HepG2 (cell line): ENCODE results near the gene ZFP37. TPM values are rescaled to one million over a fixed set of nuclear protein-coding genes. Genes with fewer than 3 reads are reported as not detected.

Source experiments
- ARHGAP35 ChIP-seq: sonication (generic); formaldehyde crosslinking; IDR thresholded peaks from 2 replicates; pipeline ENCODE4 v1.9.0; 2022; ENCODE audit warnings: mild to moderate bottlenecking, inconsistent platforms, moderate library complexity, missing genetic modification reagents, borderline replicate concordance
- ATM ChIP-seq: fragments of 450-650 bp; IDR thresholded peaks from 2 replicates; pipeline ENCODE4 v1.7.1; 2017; ENCODE audit warnings: mild to moderate bottlenecking, borderline replicate concordance
- KLF6 ChIP-seq: IDR thresholded peaks from 2 replicates; pipeline ENCODE4 v1.8.0; 2016; ENCODE audit warnings: missing biosample characterization, missing genetic modification reagents
- MAFG ChIP-seq: sonication (generic); formaldehyde crosslinking; IDR thresholded peaks from 2 replicates; pipeline ENCODE4 v1.5.1; 2020; ENCODE audit warnings: mild to moderate bottlenecking, missing genetic modification reagents
- SSRP1 ChIP-seq: IDR thresholded peaks from 2 replicates; pipeline ENCODE4 v1.6.1; 2016; ENCODE audit warnings: control low read depth
- TBX2 ChIP-seq: sonication (generic); formaldehyde crosslinking; IDR thresholded peaks from 2 replicates; pipeline ENCODE4 v1.5.0; 2020; ENCODE audit warnings: missing genetic modification reagents, mild to moderate bottlenecking, borderline replicate concordance
- ZBTB7A ChIP-seq: sonication (generic); formaldehyde crosslinking; IDR thresholded peaks from 2 replicates; pipeline ENCODE4 v1.8.0; 2022; ENCODE audit warnings: mild to moderate bottlenecking, missing genetic modification reagents
- ZNF143 ChIP-seq: sonication (generic); formaldehyde crosslinking; IDR thresholded peaks from 2 replicates; pipeline ENCODE4 v1.4.0; 2020; ENCODE audit warnings: missing genetic modification reagents
- ZNF234 ChIP-seq: sonication (generic); formaldehyde crosslinking; conservative IDR thresholded peaks from 2 replicates; pipeline ENCODE4 v1.5.1; 2020; ENCODE audit warnings: mild to moderate bottlenecking, missing genetic modification reagents
- ZNF333 ChIP-seq: sonication (generic); formaldehyde crosslinking; IDR thresholded peaks from 2 replicates; pipeline ENCODE4 v1.4.0; 2020; ENCODE audit warnings: mild to moderate bottlenecking, missing genetic modification reagents, borderline replicate concordance
- polyA plus RNA-seq, 8 experiments: library from polyadenylated mRNA; depleted of rRNA in 3 of 8; stranded (reverse) in 7 of 8; unstranded in 1 of 8; fragments of >200 nt; fragmentation: Illumina TruSeq in 4 of 8; extraction: Trizol in 4 of 8; gene quantifications; 2 replicates each; pipeline versions ENCODE4 v1.2.1 to v1.2.3, GENCODE V29; 2011 to 2016; ENCODE audit warnings: low read depth in 4 of 8, missing spikeins in 1 of 8, mixed read lengths in 1 of 8; ENCODE audit not compliant: insufficient read depth in 1 of 8
- total RNA-seq, 5 experiments: library from RNA; depleted of rRNA; stranded (reverse); fragments of >200 nt; fragmentation: Illumina TruSeq; extraction: Trizol; gene quantifications; 2 replicates each; pipeline ENCODE4 v1.2.3, GENCODE V29; 2016; ENCODE audit warnings: low read depth in 1 of 5
- TF ChIP-seq, protein P1 (sequence below): sonication (generic); formaldehyde crosslinking; IDR thresholded peaks from 2 replicates; pipeline ENCODE4 v1.5.0; 2020; ENCODE audit warnings: mild to moderate bottlenecking, missing genetic modification reagents, borderline replicate concordance
- TF ChIP-seq, protein P2 (sequence below): sonication (generic); formaldehyde crosslinking; conservative IDR thresholded peaks from 2 replicates; pipeline ENCODE4 v1.4.0; 2020; ENCODE audit warnings: mild to moderate bottlenecking, missing genetic modification reagents, moderate library complexity
- TF ChIP-seq, protein P3 (sequence below): sonication (generic); formaldehyde crosslinking; IDR thresholded peaks from 2 replicates; pipeline ENCODE4 v1.4.0; 2020; ENCODE audit warnings: missing genetic modification reagents
- TF ChIP-seq, protein P4 (sequence below): sonication (generic); formaldehyde crosslinking; IDR thresholded peaks from 2 replicates; pipeline ENCODE4 v1.4.0; 2020; ENCODE audit warnings: missing genetic modification reagents, borderline replicate concordance

The ZFP37 gene
- total and polyA plus RNA-seq, 2 of the 13 experiments (the other 11 are each of a cell fraction or from before 2014, with no cell fraction given), result 1.1 to 3.7 TPM

DNA sequence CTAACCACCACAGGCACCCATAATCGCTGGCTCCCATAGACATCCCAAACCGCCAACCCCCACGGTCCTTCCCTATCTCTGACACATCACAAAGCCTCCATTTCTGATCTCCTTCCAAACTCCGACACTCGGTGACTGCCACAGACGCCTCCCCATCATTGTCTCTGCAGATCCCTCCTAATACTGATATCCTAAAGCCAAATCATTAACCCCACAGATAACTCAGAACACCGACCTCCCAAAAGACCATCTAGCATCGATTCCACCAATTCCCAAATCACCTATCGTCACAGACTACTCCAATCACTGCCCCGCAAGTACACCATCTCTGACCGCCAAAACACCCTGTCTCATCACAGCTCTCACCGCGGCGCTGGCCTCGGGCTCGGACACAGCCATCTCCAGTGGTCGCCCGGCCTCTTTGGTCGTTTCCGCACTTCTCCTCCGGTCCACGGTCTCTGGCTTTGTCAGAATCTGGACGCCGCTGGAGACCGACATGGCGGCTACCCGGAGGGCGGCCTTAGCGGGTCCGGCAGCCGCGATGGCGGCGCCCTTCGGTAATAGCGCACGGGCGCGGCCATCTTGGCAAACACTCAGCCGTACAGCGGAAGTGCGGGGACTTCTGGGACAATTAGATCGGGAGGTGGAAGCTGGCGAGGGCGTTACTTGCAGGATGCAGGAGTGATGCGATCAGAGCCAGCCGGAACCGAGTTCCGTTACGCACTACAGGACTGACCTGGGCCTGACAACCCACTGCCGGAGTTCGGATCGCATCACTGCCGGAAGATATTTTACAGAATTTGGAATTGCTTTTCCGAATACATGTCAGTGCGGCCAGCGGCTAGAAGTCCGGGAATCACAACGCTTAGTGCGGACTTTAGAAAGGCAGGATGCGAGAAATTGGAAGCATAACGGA lies at the start of gene ZFP37 (continued):
- TF ChIP-seq, protein P1, sequence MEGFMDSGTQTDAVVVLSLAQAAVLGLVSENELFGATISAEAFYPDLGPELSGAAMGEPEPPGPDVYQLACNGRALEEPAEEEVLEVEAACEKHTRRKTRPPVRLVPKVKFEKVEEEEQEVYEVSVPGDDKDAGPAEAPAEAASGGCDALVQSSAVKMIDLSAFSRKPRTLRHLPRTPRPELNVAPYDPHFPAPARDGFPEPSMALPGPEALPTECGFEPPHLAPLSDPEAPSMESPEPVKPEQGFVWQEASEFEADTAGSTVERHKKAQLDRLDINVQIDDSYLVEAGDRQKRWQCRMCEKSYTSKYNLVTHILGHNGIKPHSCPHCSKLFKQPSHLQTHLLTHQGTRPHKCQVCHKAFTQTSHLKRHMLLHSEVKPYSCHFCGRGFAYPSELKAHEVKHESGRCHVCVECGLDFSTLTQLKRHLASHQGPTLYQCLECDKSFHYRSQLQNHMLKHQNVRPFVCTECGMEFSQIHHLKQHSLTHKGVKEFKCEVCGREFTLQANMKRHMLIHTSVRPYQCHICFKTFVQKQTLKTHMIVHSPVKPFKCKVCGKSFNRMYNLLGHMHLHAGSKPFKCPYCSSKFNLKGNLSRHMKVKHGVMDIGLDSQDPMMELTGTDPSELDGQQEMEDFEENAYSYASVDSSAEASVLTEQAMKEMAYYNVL, result no peak; the same call in 1 of the 2 replicates
- TF ChIP-seq ZBTB7A, result no peak
- TF ChIP-seq ZNF143 (CRISPR knock-in tag), result peak; percentile 94
- TF ChIP-seq, protein P2, sequence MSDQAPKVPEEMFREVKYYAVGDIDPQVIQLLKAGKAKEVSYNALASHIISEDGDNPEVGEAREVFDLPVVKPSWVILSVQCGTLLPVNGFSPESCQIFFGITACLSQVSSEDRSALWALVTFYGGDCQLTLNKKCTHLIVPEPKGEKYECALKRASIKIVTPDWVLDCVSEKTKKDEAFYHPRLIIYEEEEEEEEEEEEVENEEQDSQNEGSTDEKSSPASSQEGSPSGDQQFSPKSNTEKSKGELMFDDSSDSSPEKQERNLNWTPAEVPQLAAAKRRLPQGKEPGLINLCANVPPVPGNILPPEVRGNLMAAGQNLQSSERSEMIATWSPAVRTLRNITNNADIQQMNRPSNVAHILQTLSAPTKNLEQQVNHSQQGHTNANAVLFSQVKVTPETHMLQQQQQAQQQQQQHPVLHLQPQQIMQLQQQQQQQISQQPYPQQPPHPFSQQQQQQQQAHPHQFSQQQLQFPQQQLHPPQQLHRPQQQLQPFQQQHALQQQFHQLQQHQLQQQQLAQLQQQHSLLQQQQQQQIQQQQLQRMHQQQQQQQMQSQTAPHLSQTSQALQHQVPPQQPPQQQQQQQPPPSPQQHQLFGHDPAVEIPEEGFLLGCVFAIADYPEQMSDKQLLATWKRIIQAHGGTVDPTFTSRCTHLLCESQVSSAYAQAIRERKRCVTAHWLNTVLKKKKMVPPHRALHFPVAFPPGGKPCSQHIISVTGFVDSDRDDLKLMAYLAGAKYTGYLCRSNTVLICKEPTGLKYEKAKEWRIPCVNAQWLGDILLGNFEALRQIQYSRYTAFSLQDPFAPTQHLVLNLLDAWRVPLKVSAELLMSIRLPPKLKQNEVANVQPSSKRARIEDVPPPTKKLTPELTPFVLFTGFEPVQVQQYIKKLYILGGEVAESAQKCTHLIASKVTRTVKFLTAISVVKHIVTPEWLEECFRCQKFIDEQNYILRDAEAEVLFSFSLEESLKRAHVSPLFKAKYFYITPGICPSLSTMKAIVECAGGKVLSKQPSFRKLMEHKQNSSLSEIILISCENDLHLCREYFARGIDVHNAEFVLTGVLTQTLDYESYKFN (CRISPR knock-in tag), result peak; percentile 37; the same call in 1 of the 2 replicates
- TF ChIP-seq TBX2, result peak; percentile 43; the same call in 1 of the 2 replicates
- TF ChIP-seq ZNF333 (CRISPR knock-in tag), result no peak
- TF ChIP-seq, protein P3, sequence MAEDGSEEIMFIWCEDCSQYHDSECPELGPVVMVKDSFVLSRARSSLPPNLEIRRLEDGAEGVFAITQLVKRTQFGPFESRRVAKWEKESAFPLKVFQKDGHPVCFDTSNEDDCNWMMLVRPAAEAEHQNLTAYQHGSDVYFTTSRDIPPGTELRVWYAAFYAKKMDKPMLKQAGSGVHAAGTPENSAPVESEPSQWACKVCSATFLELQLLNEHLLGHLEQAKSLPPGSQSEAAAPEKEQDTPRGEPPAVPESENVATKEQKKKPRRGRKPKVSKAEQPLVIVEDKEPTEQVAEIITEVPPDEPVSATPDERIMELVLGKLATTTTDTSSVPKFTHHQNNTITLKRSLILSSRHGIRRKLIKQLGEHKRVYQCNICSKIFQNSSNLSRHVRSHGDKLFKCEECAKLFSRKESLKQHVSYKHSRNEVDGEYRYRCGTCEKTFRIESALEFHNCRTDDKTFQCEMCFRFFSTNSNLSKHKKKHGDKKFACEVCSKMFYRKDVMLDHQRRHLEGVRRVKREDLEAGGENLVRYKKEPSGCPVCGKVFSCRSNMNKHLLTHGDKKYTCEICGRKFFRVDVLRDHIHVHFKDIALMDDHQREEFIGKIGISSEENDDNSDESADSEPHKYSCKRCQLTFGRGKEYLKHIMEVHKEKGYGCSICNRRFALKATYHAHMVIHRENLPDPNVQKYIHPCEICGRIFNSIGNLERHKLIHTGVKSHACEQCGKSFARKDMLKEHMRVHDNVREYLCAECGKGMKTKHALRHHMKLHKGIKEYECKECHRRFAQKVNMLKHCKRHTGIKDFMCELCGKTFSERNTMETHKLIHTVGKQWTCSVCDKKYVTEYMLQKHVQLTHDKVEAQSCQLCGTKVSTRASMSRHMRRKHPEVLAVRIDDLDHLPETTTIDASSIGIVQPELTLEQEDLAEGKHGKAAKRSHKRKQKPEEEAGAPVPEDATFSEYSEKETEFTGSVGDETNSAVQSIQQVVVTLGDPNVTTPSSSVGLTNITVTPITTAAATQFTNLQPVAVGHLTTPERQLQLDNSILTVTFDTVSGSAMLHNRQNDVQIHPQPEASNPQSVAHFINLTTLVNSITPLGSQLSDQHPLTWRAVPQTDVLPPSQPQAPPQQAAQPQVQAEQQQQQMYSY, result no peak
- peak; percentile 19; the same call in 1 of the 2 replicates for TF ChIP-seq ZNF234 (CRISPR knock-in tag)
- peak; percentile 20; the same call in 1 of the 2 replicates for TF ChIP-seq KLF6 (CRISPR knock-in tag)
- TF ChIP-seq, protein P4, sequence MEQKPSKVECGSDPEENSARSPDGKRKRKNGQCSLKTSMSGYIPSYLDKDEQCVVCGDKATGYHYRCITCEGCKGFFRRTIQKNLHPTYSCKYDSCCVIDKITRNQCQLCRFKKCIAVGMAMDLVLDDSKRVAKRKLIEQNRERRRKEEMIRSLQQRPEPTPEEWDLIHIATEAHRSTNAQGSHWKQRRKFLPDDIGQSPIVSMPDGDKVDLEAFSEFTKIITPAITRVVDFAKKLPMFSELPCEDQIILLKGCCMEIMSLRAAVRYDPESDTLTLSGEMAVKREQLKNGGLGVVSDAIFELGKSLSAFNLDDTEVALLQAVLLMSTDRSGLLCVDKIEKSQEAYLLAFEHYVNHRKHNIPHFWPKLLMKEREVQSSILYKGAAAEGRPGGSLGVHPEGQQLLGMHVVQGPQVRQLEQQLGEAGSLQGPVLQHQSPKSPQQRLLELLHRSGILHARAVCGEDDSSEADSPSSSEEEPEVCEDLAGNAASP (CRISPR knock-in tag), result peak; percentile 54; the same call in 1 of the 2 replicates
- TF ChIP-seq ARHGAP35 (CRISPR knock-in tag), result peak; percentile 45; the same call in 1 of the 2 replicates
- no peak for TF ChIP-seq ATM
- TF ChIP-seq MAFG (CRISPR knock-in tag), result no peak
- TF ChIP-seq SSRP1 (CRISPR knock-in tag), result no peak
